HG02938 (cell line): Measurements from ENCODE around the gene NUDT8.
A peak's percentile ranks its signal among the peaks of the same experiment; 100 is the strongest.
"Not testable (repeated sequence)": the region's sequence is repeated elsewhere in the genome, so short reads cannot be mapped to it uniquely, and the experiment has no call there.

Experiments used
- ATAC-seq: cut with Tn5 transposase; IDR thresholded peaks from one replicate; pipeline ENCODE4 v1.9.1; 2021; ENCODE audit warnings: mild to moderate bottlenecking, moderate library complexity; ENCODE audit not compliant: unreplicated experiment

NUDT8 gene

DNA sequence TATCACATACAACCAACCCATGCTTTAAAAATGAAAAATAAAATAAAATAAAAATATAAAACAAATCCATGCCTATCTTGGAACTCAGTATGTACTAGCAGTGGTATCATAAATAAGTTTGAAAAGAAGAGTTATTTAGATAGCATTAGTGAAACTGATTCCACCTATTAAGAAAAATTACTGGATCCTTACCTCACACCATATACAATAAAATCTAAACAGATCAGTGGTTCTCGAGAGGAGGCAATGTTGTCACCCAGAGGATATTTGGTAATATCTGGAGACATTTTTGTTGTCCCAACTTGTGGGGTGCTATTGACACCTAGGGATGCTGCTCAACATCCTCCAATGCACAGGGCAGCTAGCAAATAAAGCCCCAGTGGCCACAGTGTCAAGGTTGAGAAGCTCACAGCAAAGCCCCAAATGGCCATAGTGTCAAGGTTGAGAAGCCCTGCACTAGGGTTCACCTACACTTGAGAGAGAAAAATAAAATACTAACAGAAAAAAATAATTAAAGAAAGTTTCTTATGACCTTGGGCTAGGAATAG, 32.9 kb downstream of the NUDT8 start:
- no peak for ATAC-seq

DNA sequence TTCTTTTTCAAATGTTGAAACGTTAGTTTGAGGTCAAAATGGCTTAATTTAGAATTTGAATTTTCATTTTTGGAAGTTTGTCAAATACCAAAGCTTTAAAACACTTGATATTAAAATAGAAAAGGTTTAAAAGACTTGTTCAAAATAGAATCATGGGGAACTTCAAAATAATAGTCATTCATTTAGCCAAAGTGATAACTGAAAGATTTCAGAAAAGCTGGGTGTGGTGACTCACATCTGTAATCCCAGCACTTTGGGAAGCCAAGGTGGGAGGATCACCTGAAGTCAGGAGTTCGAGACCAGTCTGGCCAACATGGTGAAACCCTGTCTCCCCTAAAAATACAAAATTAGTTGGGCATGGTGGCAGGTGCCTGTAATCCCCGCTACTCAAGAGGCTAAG, 35.3 kb downstream of the NUDT8 start:
- ATAC-seq, result no peak

DNA sequence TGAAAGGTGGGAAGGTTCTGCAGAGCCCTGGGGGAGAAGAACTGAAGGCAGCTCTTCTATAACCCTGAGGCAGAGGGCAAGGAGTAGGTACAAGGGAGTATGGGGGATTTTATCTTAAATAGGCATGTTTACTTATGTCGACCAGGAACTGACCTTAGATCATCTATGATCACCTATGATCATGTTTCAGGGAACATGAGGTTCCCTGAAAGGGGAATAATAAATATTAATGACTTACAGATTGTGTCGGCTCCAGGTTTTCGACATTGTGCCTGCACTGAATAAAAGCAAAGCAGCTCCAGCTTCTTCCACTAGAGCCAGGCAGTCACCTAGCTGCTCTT, 36.2 kb downstream of the NUDT8 start:
- no peak for ATAC-seq

DNA sequence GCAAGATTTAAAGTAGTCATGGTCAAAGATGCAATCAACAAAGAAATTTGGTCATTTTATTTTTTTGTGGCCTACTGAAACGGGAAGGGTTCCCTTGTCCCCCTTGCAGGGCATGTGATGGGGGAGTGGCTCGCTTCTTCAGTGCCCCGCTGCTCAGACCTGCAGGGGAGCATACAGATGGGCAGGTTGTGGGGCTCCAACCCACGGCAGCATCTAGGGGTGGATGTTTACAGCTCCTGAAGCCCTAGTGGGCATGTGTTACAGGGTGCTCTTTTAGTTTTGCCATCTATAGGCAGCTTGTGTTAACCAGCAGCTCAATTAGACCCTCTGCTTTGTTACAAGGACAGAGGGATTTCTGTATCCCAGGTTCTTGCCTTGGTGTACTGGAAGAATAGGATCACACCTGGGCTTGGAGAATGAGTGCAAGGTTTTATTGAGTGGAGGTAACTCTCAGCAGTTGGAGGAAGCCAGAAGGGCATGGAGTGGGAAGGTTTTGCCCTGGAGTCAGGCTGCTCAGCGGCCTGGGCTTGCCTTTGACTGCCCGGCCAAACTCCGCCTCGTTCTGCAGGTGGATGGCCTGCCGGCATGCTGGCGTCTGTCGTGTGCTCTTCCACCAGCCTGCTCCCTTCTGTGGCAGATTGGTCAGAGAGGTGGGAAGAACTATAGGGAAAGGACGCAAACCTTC, 36.7 kb downstream of the NUDT8 start:
- no peak for ATAC-seq

DNA sequence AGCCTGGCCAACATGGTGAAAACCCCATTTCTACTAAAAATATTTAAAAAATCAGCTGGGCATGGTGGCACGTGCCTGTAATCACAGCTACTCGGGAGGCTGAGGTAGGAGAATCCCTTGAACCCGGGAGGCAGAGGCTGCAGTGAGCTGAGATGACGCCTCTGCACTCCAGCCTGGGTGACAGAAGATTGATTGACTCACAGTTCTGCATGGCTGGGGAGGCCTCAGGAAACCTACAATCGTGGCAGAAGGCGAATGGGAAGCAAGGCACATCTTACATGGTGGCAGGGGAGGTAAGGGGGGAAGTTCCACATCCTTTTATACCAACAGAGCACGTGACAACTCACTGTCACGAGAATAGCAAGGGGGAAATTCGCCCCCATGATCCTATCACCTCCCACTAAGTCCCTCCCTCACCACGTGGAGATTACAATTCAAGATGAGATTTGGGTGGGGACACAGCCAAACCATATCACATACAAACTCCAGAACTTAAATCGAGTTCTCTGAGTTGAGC, 40.8 kb downstream of the NUDT8 start:
- not testable (repeated sequence) for ATAC-seq

DNA sequence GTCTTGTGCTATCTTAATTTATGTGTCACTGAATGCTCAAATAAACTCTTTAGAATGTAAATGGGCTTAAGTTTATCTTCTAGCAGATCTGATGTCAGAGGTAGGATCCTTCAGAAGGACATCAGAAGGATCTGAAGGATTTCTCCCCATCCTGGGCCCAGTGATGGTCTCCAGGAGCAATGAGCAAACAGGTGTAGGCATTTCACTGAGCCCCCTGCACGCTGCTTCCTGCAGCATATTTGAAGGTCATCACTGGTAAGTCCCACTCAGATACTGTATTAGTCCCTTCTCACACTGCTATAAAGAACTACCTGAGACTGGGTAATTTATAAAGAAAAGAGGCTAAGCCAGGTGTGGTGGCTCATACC, 41.6 kb downstream of the NUDT8 start:
- peak; percentile 32 for ATAC-seq

DNA sequence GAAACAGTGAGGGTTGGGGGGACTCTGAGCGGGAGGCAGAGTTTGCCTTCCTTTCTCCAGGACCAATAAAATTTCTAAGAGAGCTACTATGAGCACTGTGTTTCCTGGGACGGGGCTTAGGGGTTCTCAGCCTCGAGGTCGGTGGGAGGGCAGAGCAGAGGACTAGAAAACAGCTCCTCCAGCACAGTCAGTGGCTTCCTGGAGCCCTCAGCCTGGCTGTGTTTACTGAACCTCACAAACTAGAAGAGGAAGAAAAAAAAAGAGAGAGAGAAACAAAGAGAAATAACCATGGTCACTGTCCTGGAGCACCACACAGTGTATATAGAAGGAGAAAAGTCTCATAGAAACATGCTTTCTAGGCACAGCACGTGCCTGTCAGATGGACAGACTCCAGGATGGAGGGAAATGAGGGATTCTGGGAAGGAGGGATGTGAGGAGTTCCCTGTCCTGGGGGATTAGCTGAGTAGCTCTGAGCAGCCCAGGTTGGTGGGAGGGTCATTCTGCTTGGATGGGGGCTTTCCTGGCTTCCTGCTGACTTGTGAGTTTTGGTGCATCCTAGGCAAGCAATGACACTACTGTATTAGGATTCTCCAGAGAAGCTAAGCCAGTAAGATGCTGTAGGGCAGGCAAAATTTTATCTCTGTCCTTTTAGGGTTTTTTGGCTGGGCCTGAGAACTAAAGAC, 43.0 kb downstream of the NUDT8 start:
- ATAC-seq, result no peak

DNA sequence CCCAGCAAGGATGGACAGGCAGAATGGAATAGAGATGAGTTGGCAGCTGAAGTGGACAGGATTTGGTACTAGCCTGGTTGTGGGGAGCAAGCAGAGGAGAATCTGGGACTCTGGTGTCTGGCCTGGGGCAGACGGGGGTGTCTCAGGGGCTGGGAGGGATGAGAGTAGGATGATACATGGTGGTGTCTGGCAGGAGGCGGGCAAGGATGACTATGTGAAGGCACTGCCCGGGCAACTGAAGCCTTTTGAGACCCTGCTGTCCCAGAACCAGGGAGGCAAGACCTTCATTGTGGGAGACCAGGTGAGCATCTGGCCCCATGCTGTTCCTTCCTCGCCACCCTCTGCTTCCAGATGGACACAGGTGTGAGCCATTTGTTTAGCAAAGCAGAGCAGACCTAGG, 43.8 kb downstream of the NUDT8 start:
- ATAC-seq, result no peak

DNA sequence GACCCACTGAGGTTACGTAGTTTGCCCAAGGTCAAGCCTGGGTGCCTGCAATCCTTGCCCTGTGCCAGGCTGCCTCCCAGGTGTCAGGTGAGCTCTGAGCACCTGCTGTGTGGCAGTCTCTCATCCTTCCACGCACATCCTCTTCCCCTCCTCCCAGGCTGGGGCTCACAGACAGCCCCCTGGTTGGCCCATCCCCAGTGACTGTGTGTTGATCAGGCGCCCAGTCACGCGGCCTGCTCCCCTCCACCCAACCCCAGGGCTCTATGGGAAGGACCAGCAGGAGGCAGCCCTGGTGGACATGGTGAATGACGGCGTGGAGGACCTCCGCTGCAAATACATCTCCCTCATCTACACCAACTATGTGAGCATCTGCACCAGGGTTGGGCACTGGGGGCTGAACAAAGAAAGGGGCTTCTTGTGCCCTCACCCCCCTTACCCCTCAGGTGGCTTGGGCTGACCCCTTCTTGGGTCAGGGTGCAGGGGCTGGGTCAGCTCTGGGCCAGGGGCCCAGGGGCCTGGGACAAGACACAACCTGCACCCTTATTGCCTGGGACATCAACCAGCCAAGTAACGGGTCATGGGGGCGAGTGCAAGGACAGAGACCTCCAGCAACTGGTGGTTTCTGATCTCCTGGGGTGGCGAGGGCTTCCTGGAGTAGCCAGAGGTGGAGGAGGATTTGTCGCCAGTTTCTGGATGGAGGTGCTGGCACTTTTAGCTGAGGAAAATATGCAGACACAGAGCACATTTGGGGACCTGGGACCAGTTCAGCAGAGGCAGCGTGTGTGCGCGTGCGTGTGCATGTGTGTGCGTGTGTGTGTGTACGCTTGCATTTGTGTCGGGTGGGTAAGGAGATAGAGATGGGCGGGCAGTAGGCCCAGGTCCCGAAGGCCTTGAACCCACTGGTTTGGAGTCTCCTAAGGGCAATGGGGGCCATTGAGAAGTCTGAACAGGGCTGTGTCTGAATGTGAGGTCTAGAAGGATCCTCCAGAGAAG, 44.6 kb downstream of the NUDT8 start:
- no peak for ATAC-seq

DNA sequence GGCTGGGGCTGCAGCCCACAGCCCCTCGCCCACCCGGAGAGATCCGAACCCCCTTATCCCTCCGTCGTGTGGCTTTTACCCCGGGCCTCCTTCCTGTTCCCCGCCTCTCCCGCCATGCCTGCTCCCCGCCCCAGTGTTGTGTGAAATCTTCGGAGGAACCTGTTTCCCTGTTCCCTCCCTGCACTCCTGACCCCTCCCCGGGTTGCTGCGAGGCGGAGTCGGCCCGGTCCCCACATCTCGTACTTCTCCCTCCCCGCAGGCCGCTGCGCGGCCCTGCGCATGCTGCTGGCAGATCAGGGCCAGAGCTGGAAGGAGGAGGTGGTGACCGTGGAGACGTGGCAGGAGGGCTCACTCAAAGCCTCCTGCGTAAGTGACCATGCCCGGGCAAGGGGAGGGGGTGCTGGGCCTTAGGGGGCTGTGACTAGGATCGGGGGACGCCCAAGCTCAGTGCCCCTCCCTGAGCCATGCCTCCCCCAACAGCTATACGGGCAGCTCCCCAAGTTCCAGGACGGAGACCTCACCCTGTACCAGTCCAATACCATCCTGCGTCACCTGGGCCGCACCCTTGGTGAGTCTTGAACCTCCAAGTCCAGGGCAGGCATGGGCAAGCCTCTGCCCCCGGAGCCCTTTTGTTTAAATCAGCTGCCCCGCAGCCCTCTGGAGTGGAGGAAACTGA, 45.4 kb downstream of the NUDT8 start:
- ATAC-seq, result no peak

DNA sequence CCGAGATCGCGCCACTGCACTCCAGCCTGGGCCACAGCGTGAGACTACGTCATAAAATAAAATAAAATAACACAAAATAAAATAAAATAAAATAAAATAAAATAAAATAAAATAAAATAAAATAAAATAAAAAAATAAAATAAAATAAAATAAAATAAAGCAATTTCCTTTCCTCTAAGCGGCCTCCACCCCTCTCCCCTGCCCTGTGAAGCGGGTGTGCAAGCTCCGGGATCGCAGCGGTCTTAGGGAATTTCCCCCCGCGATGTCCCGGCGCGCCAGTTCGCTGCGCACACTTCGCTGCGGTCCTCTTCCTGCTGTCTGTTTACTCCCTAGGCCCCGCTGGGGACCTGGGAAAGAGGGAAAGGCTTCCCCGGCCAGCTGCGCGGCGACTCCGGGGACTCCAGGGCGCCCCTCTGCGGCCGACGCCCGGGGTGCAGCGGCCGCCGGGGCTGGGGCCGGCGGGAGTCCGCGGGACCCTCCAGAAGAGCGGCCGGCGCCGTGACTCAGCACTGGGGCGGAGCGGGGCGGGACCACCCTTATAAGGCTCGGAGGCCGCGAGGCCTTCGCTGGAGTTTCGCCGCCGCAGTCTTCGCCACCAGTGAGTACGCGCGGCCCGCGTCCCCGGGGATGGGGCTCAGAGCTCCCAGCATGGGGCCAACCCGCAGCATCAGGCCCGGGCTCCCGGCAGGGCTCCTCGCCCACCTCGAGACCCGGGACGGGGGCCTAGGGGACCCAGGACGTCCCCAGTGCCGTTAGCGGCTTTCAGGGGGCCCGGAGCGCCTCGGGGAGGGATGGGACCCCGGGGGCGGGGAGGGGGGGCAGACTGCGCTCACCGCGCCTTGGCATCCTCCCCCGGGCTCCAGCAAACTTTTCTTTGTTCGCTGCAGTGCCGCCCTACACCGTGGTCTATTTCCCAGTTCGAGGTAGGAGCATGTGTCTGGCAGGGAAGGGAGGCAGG, 46.2 kb downstream of the NUDT8 start, which contains the start of gene GSTP1:
GSTP1 (plus strand) TSS at position 566 of the 958 bp plus-strand sequence; CDS start at position 598, 32 bp downstream.
- no peak for ATAC-seq

DNA sequence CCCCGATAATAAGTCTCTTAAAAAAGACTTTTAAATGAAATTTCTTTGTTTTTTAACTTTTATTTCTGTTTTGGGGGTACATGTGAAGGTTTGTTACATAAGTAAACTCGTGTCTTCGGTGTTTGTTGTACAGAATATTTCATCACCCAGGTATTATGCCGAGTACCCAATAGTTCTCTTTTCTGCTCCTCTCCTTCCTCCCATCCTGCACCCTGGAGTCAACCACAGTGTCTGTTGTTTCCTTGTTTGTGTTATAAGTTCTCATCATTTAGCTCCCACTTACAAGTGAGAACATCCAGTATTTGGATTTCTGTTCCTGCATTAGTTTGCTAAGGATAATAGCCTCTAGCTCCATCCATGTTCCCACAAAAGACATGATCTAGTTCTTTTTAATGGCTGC, 47.7 kb downstream of the NUDT8 start:
- ATAC-seq, result no peak

DNA sequence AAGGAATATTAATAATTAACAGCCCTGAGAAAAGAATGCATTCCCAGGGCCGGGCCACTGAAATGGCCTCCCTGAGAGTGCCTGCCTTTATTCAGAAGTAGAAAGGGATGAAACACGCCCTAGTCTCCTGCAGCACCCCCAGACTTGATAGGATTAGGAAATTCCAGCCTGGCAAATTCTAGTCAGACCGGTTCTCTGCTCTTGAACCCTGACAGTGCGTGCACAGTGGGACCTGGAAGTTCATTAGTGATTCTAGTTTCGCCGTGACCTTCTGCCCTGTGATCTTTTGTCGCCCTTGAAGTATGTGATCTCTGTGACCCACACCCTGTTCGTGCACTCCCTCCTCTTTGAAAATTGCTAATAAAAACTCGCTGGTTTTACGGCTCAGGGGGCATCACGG, 48.3 kb downstream of the NUDT8 start:
- ATAC-seq, result no peak

DNA sequence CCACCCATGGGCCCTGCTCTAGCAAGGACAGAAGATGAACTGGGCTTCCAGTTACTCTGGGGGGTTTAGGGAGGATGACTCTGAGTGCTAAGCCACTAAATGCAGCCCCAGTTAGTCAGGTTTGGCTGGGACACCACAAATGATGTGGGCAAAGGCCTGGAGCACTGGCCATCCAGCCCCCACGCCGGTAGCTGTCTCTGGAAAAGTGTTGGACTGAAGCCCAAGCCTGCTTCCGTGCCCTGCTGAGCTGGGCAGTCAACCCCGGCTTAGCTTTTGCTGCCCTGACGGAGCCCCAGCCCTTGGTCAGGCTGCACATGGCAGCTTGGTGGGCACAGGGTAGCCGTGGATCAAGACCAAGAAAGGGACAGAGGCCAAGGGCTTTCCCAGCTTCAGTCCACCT, 51.8 kb downstream of the NUDT8 start:
- ATAC-seq, result no peak
